ENCODE results near the gene CFAP119.
A peak's percentile ranks its signal among the peaks of the same experiment; 100 is the strongest.

CFAP119 gene

GRCh38 chr16:30780549-30780948, 18.7 kb upstream of the CFAP119 start:
- Histone ChIP-seq H3K36me3 (ENCODE audit: control insufficient read depth in 5 of 5, insufficient read depth in 5 of 5, low read length in 5 of 5) (peaks cover 0 to 30% (median 28%) of the 10 kb centered on the region in 5 donors), H3K27ac (ENCODE audit: low read depth, low read length) (no peak overlapping the region), H3K4me3 (ENCODE audit: low read depth in 1 of 5, low read length in 5 of 5) (no peak overlapping the region), H3K27me3 (ENCODE audit: control insufficient read depth in 5 of 5, insufficient read depth in 4 of 5, low read length in 5 of 5) (no peaks in the 10 kb centered on the region), H3K4me1 (ENCODE audit: control insufficient read depth in 5 of 5, insufficient read depth in 5 of 5, low read length in 5 of 5) (peaks cover 10 to 40% (median 31%) of the 10 kb centered on the region in 5 donors), H3K9ac (ENCODE audit: low read length in 5 of 5) (peak overlapping the region in 1 of 5 donors; percentile 13), H3K9me3 (ENCODE audit: control insufficient read depth in 5 of 5, low read length in 5 of 5) (no peaks in the 10 kb centered on the region)

- Histone ChIP-seq H3K36me3 (ENCODE audit: control insufficient read depth in 5 of 5, insufficient read depth in 5 of 5, low read length in 5 of 5) (peaks cover 0 to 30% (median 26%) of the 10 kb centered on the region in 5 donors), H3K27ac (ENCODE audit: low read depth, low read length) (peak overlapping the region; percentile 16), H3K4me3 (ENCODE audit: low read depth in 1 of 5, low read length in 5 of 5) (no peak overlapping the region), H3K9me3 (ENCODE audit: control insufficient read depth in 5 of 5, low read length in 5 of 5) (no peaks in the 10 kb centered on the region), H3K27me3 (ENCODE audit: control insufficient read depth in 5 of 5, insufficient read depth in 4 of 5, low read length in 5 of 5) (no peaks in the 10 kb centered on the region), H3K9ac (ENCODE audit: low read length in 5 of 5) (no peak overlapping the region), H3K4me1 (ENCODE audit: control insufficient read depth in 5 of 5, insufficient read depth in 5 of 5, low read length in 5 of 5) (peaks cover 10 to 44% (median 35%) of the 10 kb centered on the region in 5 donors)
Observed at GRCh38 chr16:30780021-30780420, 18.2 kb upstream of the CFAP119 start.

DNA sequence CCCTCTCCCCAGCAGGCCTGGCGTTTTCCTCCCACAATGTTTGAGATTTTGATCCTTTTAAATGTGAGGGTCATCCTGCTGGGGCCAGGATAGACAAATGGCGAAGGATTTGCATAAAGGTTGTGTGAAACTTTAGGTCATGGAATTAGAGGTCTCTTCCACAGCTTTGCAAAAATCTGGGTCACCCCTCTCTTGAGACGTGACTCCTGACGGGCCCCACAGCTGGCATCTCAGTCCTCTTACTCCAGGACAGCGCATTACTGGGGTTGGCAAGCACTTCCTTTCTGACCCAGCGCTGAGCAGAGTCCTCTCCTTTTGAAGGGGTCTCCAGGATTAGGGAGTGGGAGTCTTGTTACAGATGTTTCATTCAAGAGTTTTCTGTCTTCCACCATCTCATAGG, 17.7 kb upstream of the CFAP119 start:
- Histone ChIP-seq H3K9me3 (ENCODE audit: control insufficient read depth in 5 of 5, low read length in 5 of 5) (no peaks in the 10 kb centered on the region), H3K4me3 (ENCODE audit: low read depth in 1 of 5, low read length in 5 of 5) (no peak overlapping the region), H3K36me3 (ENCODE audit: control insufficient read depth in 5 of 5, insufficient read depth in 5 of 5, low read length in 5 of 5) (peaks cover 0 to 30% (median 26%) of the 10 kb centered on the region in 5 donors), H3K27me3 (ENCODE audit: control insufficient read depth in 5 of 5, insufficient read depth in 4 of 5, low read length in 5 of 5) (no peaks in the 10 kb centered on the region), H3K9ac (ENCODE audit: low read length in 5 of 5) (no peak overlapping the region), H3K27ac (ENCODE audit: low read depth, low read length) (peak overlapping the region; percentile 16), H3K4me1 (ENCODE audit: control insufficient read depth in 5 of 5, insufficient read depth in 5 of 5, low read length in 5 of 5) (peaks cover 11 to 49% (median 39%) of the 10 kb centered on the region in 5 donors)

DNA sequence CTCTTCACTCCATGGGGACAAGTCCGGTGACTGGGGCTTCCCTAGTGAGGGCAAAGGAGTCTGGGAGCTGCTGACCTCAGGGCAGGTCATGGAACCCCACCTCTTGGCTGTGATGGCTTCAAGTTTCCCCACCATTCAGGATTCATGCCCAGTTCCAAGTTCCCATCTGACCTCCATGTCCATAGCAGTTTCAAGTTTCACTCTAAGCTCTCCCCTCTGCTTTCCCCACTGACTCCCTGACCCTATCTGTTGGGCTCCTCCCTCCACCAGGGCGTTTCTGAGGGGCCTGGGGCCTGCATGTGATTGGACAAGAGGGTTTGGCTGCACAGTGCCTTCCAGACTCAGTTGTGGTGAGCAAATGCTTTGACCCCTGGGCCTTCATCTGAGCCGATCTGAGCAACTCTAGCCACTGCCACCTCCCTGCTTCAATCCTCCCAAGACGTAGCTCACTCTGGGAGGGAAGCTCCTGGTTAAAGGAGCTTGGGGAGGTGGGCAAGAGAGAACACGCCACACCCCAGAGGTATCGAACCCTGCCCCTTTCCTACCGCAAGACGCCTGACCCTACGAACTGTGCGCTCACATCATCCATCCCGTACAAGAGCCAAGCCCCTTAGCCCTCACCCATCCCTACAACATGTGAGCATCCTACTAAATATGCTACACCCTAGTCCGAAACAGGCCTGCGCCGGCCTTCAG, 16.8 kb upstream of the CFAP119 start:
- H3K4me1 ChIP-seq (ENCODE audit: control insufficient read depth in 5 of 5, insufficient read depth in 5 of 5, low read length in 5 of 5): peaks cover 13 to 53% (median 44%) of the 10 kb centered on the region in 5 donors
- no peak overlapping the region for H3K4me3 ChIP-seq (ENCODE audit: low read depth in 1 of 5, low read length in 5 of 5)
- H3K36me3 ChIP-seq (ENCODE audit: control insufficient read depth in 5 of 5, insufficient read depth in 5 of 5, low read length in 5 of 5): peaks cover 0 to 35% (median 33%) of the 10 kb centered on the region in 5 donors
- H3K9me3 ChIP-seq (ENCODE audit: control insufficient read depth in 5 of 5, low read length in 5 of 5): no peaks in the 10 kb centered on the region
- peak overlapping the region; percentile 50 for H3K27ac ChIP-seq (ENCODE audit: low read depth, low read length)
- no peaks in the 10 kb centered on the region for H3K27me3 ChIP-seq (ENCODE audit: control insufficient read depth in 5 of 5, insufficient read depth in 4 of 5, low read length in 5 of 5)
- peak overlapping the region in 1 of 5 donors; percentile 3 for H3K9ac ChIP-seq (ENCODE audit: low read length in 5 of 5)

GRCh38 chr16:30777591-30778297, 15.9 kb upstream of the CFAP119 start:
- Histone ChIP-seq H3K4me1 (ENCODE audit: control insufficient read depth in 5 of 5, insufficient read depth in 5 of 5, low read length in 5 of 5) (peaks cover 10 to 53% (median 44%) of the 10 kb centered on the region in 5 donors), H3K4me3 (ENCODE audit: low read depth in 1 of 5, low read length in 5 of 5) (no peak overlapping the region), H3K27me3 (ENCODE audit: control insufficient read depth in 5 of 5, insufficient read depth in 4 of 5, low read length in 5 of 5) (no peaks in the 10 kb centered on the region), H3K36me3 (ENCODE audit: control insufficient read depth in 5 of 5, insufficient read depth in 5 of 5, low read length in 5 of 5) (peaks cover 0 to 35% (median 33%) of the 10 kb centered on the region in 5 donors), H3K9ac (ENCODE audit: low read length in 5 of 5) (no peak overlapping the region), H3K27ac (ENCODE audit: low read depth, low read length) (peak overlapping the region; percentile 50), H3K9me3 (ENCODE audit: control insufficient read depth in 5 of 5, low read length in 5 of 5) (no peaks in the 10 kb centered on the region)

DNA sequence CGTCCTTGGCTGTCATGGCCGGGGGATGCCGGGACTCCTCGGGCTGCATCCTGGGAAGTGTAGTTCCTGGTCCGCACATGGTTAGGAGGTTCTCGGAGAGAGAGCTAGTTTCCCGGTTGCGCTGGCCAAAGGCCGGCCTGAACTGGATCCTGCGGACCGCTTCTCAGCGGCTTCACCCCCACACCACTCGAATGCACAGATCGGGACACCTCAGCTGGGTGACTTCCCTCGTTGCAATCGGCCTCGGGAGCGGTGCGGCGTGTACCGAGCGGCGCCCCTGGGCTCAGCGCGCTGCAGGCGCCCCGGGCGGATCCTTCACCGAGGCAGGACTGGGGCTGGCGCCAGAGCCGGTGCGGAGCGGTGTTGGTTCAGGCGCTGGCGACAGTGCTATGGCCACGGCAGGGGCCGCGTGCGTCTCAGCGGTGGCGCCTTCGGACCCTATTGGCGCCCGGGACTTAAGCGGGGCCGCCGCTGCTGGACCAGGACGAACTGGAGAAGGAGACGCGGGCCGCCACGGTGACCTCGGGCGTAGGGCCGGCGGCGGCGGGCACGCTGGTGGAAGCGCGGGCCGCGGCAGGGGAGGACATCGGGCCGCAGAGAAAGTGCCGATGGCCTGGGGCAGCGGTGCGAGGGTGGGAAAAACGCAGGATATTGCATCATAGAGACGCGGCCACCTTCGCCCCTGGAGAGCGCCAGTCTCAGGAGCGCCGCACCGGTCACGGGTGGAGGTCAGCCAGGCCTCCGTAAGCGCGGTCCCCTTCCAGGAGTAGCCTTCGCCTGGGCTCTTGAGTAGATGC, 13.7 kb upstream of the CFAP119 start:
- Histone ChIP-seq H3K9ac (ENCODE audit: low read length in 5 of 5) (peak overlapping the region; percentile 38 to 81 (median 71)), H3K27me3 (ENCODE audit: control insufficient read depth in 5 of 5, insufficient read depth in 4 of 5, low read length in 5 of 5) (no peaks in the 10 kb centered on the region), H3K27ac (ENCODE audit: low read depth, low read length) (peak overlapping the region; percentile 69), H3K9me3 (ENCODE audit: control insufficient read depth in 5 of 5, low read length in 5 of 5) (no peaks in the 10 kb centered on the region), H3K4me3 (ENCODE audit: low read depth in 1 of 5, low read length in 5 of 5) (peak overlapping the region; percentile 58 to 82 (median 66)), H3K36me3 (ENCODE audit: control insufficient read depth in 5 of 5, insufficient read depth in 5 of 5, low read length in 5 of 5) (peaks cover 0 to 42% (median 41%) of the 10 kb centered on the region in 5 donors), H3K4me1 (ENCODE audit: control insufficient read depth in 5 of 5, insufficient read depth in 5 of 5, low read length in 5 of 5) (peaks cover 10 to 53% (median 44%) of the 10 kb centered on the region in 5 donors)

DNA sequence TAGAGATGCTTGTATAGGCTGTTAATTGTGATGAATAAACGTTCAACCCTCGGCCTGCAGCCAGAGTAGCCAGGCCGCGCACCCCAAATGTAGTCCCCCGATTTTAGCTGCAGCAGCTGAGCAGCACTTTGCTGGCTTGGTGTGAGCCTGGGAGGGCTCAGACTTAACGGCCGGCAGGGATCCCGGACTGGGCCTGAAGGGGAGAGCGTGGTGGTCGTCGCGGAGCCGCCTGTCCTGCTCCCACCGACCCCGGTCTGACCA, 13.2 kb upstream of the CFAP119 start:
- peak overlapping the region; percentile 69 for H3K27ac ChIP-seq (ENCODE audit: low read depth, low read length)
- no peaks in the 10 kb centered on the region for H3K9me3 ChIP-seq (ENCODE audit: control insufficient read depth in 5 of 5, low read length in 5 of 5)
- peaks cover 0 to 46% (median 45%) of the 10 kb centered on the region in 5 donors for H3K36me3 ChIP-seq (ENCODE audit: control insufficient read depth in 5 of 5, insufficient read depth in 5 of 5, low read length in 5 of 5)
- H3K4me1 ChIP-seq (ENCODE audit: control insufficient read depth in 5 of 5, insufficient read depth in 5 of 5, low read length in 5 of 5): peaks cover 10 to 53% (median 44%) of the 10 kb centered on the region in 5 donors
- H3K4me3 ChIP-seq (ENCODE audit: low read depth in 1 of 5, low read length in 5 of 5): peak overlapping the region; percentile 55 to 82 (median 66)
- no peaks in the 10 kb centered on the region for H3K27me3 ChIP-seq (ENCODE audit: control insufficient read depth in 5 of 5, insufficient read depth in 4 of 5, low read length in 5 of 5)
- H3K9ac ChIP-seq (ENCODE audit: low read length in 5 of 5): peak overlapping the region in 4 of 5 donors; percentile 26 to 81 (median 67)

DNA sequence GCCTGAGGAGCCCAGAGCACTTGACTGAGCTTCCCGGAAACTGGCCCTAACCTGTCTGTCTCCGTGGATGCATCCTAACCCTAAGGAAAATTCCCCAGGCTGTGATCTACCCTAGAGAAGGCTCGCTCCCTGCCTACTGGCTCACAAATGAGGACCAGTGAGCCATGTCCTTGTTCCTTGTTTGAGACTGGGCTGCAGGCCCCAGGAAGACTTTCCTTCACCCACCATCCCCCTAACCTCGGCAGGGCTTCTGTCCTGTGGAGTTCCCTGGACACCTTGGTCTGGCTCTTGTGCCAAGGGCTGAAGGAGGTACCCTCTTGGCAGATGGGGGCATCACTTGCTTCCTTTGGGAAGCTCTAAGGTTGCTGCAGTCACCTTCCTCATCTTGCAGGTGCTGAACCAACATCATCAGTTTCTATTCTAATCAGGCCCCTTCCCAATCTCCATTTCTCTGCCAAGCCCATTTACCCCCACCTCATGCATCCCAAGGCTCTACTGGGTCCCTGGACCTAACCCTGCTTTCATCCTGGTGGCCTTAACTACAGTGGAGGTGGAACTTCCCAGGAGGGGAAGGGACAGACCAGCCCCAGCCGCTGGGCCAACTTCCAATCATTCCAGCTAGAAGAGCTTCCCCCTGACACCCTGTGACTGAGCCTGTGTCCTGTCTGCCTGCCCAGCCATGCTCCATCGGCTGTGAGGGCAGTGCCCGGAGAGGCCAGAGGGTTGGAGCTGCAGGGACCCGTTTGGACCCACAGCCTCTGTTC, 12.7 kb upstream of the CFAP119 start:
- no peaks in the 10 kb centered on the region for H3K27me3 ChIP-seq (ENCODE audit: control insufficient read depth in 5 of 5, insufficient read depth in 4 of 5, low read length in 5 of 5)
- H3K9ac ChIP-seq (ENCODE audit: low read length in 5 of 5): peak overlapping the region in 3 of 5 donors; percentile 63 to 81 (median 71)
- H3K36me3 ChIP-seq (ENCODE audit: control insufficient read depth in 5 of 5, insufficient read depth in 5 of 5, low read length in 5 of 5): peaks cover 0 to 50% (median 46%) of the 10 kb centered on the region in 5 donors
- H3K27ac ChIP-seq (ENCODE audit: low read depth, low read length): peak overlapping the region; percentile 69
- H3K9me3 ChIP-seq (ENCODE audit: control insufficient read depth in 5 of 5, low read length in 5 of 5): no peaks in the 10 kb centered on the region
- peak overlapping the region; percentile 55 to 82 (median 66) for H3K4me3 ChIP-seq (ENCODE audit: low read depth in 1 of 5, low read length in 5 of 5)
- peaks cover 10 to 53% (median 44%) of the 10 kb centered on the region in 5 donors for H3K4me1 ChIP-seq (ENCODE audit: control insufficient read depth in 5 of 5, insufficient read depth in 5 of 5, low read length in 5 of 5)

- H3K9ac ChIP-seq (ENCODE audit: low read length in 5 of 5): no peak overlapping the region
- no peak overlapping the region for H3K4me3 ChIP-seq (ENCODE audit: low read depth in 1 of 5, low read length in 5 of 5)
- peaks cover 9 to 46% (median 40%) of the 10 kb centered on the region in 5 donors for H3K4me1 ChIP-seq (ENCODE audit: control insufficient read depth in 5 of 5, insufficient read depth in 5 of 5, low read length in 5 of 5)
- H3K27me3 ChIP-seq (ENCODE audit: control insufficient read depth in 5 of 5, insufficient read depth in 4 of 5, low read length in 5 of 5): no peaks in the 10 kb centered on the region
- no peak overlapping the region for H3K27ac ChIP-seq (ENCODE audit: low read depth, low read length)
- peaks cover 0 to 57% (median 54%) of the 10 kb centered on the region in 5 donors for H3K36me3 ChIP-seq (ENCODE audit: control insufficient read depth in 5 of 5, insufficient read depth in 5 of 5, low read length in 5 of 5)
- H3K9me3 ChIP-seq (ENCODE audit: control insufficient read depth in 5 of 5, low read length in 5 of 5): no peaks in the 10 kb centered on the region
Observed at GRCh38 chr16:30773826-30774225, 12.0 kb upstream of the CFAP119 start.
